Liver (tissue), 9 donors: Measurements from ENCODE around the gene PPARD. TPM values are rescaled to one million over a fixed set of nuclear protein-coding genes. Genes with fewer than 3 reads are reported as not detected.

Experiments used
- DNase-seq: peaks from one replicate; pipeline ENCODE4 v3.0.0-alpha.2; 2017; ENCODE audit warnings: low spot score
- H3K27ac ChIP-seq, 2 donors: one replicate each; pipeline ENCODE4 v1.7.0; 2013; ENCODE audit warnings: inconsistent platforms in 2 of 2, low read length in 2 of 2, control low read depth in 1 of 2, low read depth in 1 of 2, mild to moderate bottlenecking in 1 of 2
- H3K27me3 ChIP-seq, 4 donors: one replicate each; pipeline versions ENCODE4 v1.6.1 to v1.7.0; 2013; ENCODE audit warnings: low read length in 3 of 4, inconsistent platforms in 1 of 4, mild to moderate bottlenecking in 1 of 4, moderate library complexity in 1 of 4; ENCODE audit not compliant: control insufficient read depth in 4 of 4, insufficient read depth in 4 of 4
- H3K36me3 ChIP-seq, 4 donors: one replicate each; pipeline versions ENCODE4 v1.6.1 to v1.7.0; 2013; ENCODE audit warnings: low read length in 3 of 4, mild to moderate bottlenecking in 3 of 4, low read depth in 1 of 4, moderate library complexity in 1 of 4; ENCODE audit not compliant: control insufficient read depth in 4 of 4, insufficient read depth in 3 of 4
- H3K4me1 ChIP-seq, 4 donors: one replicate each; pipeline versions ENCODE4 v1.6.1 to v1.7.0; 2013; ENCODE audit warnings: low read length in 3 of 4, mild to moderate bottlenecking in 3 of 4, moderate library complexity in 1 of 4; ENCODE audit not compliant: control insufficient read depth in 4 of 4, insufficient read depth in 4 of 4
- H3K4me3 ChIP-seq, 3 donors: one replicate each; pipeline versions ENCODE4 v1.6.1 to v1.7.0; 2013; ENCODE audit warnings: low read length in 3 of 3, control low read depth in 1 of 3, low read depth in 1 of 3, mild to moderate bottlenecking in 1 of 3
- H3K9ac ChIP-seq, 2 donors: one replicate each; pipeline ENCODE4 v1.7.0; 2013; ENCODE audit warnings: low read length in 2 of 2, mild to moderate bottlenecking in 2 of 2, moderate library complexity in 2 of 2, control low read depth in 1 of 2, low read depth in 1 of 2
- H3K9me3 ChIP-seq, 4 donors: one replicate each; pipeline versions ENCODE4 v1.6.1 to v1.7.0; 2013; ENCODE audit warnings: low read length in 3 of 4; ENCODE audit not compliant: control insufficient read depth in 4 of 4
- EGR1 ChIP-seq, 2 donors: IDR thresholded peaks; 2 replicates each; pipeline ENCODE4 v1.6.1; 2016 to 2018; ENCODE audit warnings: antibody characterized with exemption in 2 of 2, low read depth in 2 of 2
- FOXA1 ChIP-seq: IDR thresholded peaks from 2 replicates; pipeline ENCODE4 v1.6.1; 2016; ENCODE audit warnings: antibody characterized with exemption
- FOXA2 ChIP-seq: IDR thresholded peaks from 2 replicates; pipeline ENCODE4 v1.6.1; 2016; ENCODE audit warnings: antibody characterized with exemption
- GABPA ChIP-seq, 2 donors: IDR thresholded peaks in 1 of 2; conservative IDR thresholded peaks in 1 of 2; 2 replicates each; pipeline ENCODE4 v1.6.1; 2016; ENCODE audit warnings: antibody characterized with exemption in 2 of 2, mild to moderate bottlenecking in 1 of 2, moderate library complexity in 1 of 2
- HNF4A ChIP-seq, 2 donors: conservative IDR thresholded peaks; 2 replicates each; pipeline ENCODE4 v1.6.1; 2016; ENCODE audit warnings: antibody characterized with exemption in 2 of 2, mild to moderate bottlenecking in 2 of 2
- HNF4G ChIP-seq: IDR thresholded peaks from 2 replicates; pipeline ENCODE4 v1.6.1; 2016; ENCODE audit warnings: antibody characterized with exemption
- JUND ChIP-seq, 2 donors: IDR thresholded peaks; 2 replicates each; pipeline ENCODE4 v1.6.1; 2016; ENCODE audit warnings: antibody characterized with exemption in 2 of 2
- NR2F2 ChIP-seq: IDR thresholded peaks from 2 replicates; pipeline ENCODE4 v1.6.1; 2016; ENCODE audit warnings: antibody characterized with exemption
- RAD21 ChIP-seq, 2 donors: IDR thresholded peaks; 2 replicates each; pipeline ENCODE4 v1.6.1; 2016; ENCODE audit warnings: antibody characterized with exemption in 2 of 2, mild to moderate bottlenecking in 2 of 2
- REST ChIP-seq: IDR thresholded peaks from 2 replicates; pipeline ENCODE4 v1.6.1; 2016; ENCODE audit warnings: antibody characterized with exemption, mild to moderate bottlenecking
- RXRA ChIP-seq, 2 donors: IDR thresholded peaks; 2 replicates each; pipeline ENCODE4 v1.6.1; 2017 to 2018; ENCODE audit warnings: antibody characterized with exemption in 2 of 2, mild to moderate bottlenecking in 1 of 2
- SP1 ChIP-seq: IDR thresholded peaks from 2 replicates; pipeline ENCODE4 v1.6.1; 2018; ENCODE audit warnings: antibody characterized with exemption, mild to moderate bottlenecking
- TAF1 ChIP-seq: conservative IDR thresholded peaks from 2 replicates; pipeline ENCODE4 v1.6.1; 2016; ENCODE audit warnings: antibody characterized with exemption, mild to moderate bottlenecking
- YY1 ChIP-seq: IDR thresholded peaks from 2 replicates; pipeline ENCODE4 v1.6.1; 2016; ENCODE audit warnings: antibody characterized with exemption, mild to moderate bottlenecking
- WGBS: extraction: QIAGEN DNeasy Blood & Tissue Kit; methylation state at CpG from one replicate; pipeline ENCODE4 v1.1.7; 2013; 5-methylcytosine and 5-hydroxymethylcytosine counted together
- polyA plus RNA-seq, 2 donors: library from polyadenylated mRNA; stranded (reverse) in 1 of 2; unstranded in 1 of 2; fragments of 200-250 nt in 1 of 2; fragments of >200 nt in 1 of 2; fragmentation: Nextera tagmentation in 1 of 2; extraction: Ambion mirVana in 1 of 2; gene quantifications; one replicate each; pipeline versions ENCODE4 v1.2.1 to v1.2.3, GENCODE V29; 2013 to 2015
- total RNA-seq, 2 donors: library from RNA; depleted of rRNA; stranded (reverse); fragments of >200 nt; gene quantifications; one replicate each; pipeline ENCODE4 v1.2.3, GENCODE V29; 2014
- TF ChIP-seq, protein P1 (sequence below): IDR thresholded peaks from 2 replicates; pipeline ENCODE4 v1.6.1; 2016; ENCODE audit warnings: antibody characterized with exemption
- TF ChIP-seq, protein P2 (sequence below): IDR thresholded peaks from 2 replicates; pipeline ENCODE4 v1.6.1; 2016; ENCODE audit warnings: antibody characterized with exemption
- TF ChIP-seq, protein P3 (sequence below): IDR thresholded peaks from 2 replicates; pipeline ENCODE4 v1.6.1; 2016; ENCODE audit warnings: antibody characterized with exemption
- TF ChIP-seq, protein P4 (sequence below): fragments of 150-350 bp; IDR thresholded peaks from 2 replicates; pipeline ENCODE4 v1.5.1; 2017; ENCODE audit warnings: improper control_type of control experiment, low read depth, low read length; ENCODE audit not compliant: missing input control
- donor health status: healthy.
- donor health status: healthy.
- donor health status: healthy.
- donor health status: healthy.
- donor health status: healthy.

Gene PPARD
- total and polyA plus RNA-seq, 4 donors = 2.1 to 7.8 (median 5.1) TPM

- TF ChIP-seq JUND (IDR thresholded peaks at IDR 0.05) = no peak
- no peak for TF ChIP-seq RAD21 (IDR thresholded peaks at IDR 0.05)
- TF ChIP-seq, protein P1, sequence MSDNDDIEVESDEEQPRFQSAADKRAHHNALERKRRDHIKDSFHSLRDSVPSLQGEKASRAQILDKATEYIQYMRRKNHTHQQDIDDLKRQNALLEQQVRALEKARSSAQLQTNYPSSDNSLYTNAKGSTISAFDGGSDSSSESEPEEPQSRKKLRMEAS = no peak
- TF ChIP-seq, protein P2, sequence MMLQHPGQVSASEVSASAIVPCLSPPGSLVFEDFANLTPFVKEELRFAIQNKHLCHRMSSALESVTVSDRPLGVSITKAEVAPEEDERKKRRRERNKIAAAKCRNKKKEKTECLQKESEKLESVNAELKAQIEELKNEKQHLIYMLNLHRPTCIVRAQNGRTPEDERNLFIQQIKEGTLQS = no peak
- no peak for TF ChIP-seq REST
- no peak for TF ChIP-seq HNF4A (conservative IDR thresholded peaks at IDR 0.05)
- no peak for TF ChIP-seq TAF1
- TF ChIP-seq HNF4G = no peak
- no peak for TF ChIP-seq FOXA1
- TF ChIP-seq, protein P3, sequence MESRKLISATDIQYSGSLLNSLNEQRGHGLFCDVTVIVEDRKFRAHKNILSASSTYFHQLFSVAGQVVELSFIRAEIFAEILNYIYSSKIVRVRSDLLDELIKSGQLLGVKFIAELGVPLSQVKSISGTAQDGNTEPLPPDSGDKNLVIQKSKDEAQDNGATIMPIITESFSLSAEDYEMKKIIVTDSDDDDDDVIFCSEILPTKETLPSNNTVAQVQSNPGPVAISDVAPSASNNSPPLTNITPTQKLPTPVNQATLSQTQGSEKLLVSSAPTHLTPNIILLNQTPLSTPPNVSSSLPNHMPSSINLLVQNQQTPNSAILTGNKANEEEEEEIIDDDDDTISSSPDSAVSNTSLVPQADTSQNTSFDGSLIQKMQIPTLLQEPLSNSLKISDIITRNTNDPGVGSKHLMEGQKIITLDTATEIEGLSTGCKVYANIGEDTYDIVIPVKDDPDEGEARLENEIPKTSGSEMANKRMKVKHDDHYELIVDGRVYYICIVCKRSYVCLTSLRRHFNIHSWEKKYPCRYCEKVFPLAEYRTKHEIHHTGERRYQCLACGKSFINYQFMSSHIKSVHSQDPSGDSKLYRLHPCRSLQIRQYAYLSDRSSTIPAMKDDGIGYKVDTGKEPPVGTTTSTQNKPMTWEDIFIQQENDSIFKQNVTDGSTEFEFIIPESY = no peak
- no peak for TF ChIP-seq FOXA2
- TF ChIP-seq, protein P4, sequence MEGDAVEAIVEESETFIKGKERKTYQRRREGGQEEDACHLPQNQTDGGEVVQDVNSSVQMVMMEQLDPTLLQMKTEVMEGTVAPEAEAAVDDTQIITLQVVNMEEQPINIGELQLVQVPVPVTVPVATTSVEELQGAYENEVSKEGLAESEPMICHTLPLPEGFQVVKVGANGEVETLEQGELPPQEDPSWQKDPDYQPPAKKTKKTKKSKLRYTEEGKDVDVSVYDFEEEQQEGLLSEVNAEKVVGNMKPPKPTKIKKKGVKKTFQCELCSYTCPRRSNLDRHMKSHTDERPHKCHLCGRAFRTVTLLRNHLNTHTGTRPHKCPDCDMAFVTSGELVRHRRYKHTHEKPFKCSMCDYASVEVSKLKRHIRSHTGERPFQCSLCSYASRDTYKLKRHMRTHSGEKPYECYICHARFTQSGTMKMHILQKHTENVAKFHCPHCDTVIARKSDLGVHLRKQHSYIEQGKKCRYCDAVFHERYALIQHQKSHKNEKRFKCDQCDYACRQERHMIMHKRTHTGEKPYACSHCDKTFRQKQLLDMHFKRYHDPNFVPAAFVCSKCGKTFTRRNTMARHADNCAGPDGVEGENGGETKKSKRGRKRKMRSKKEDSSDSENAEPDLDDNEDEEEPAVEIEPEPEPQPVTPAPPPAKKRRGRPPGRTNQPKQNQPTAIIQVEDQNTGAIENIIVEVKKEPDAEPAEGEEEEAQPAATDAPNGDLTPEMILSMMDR = no peak
- no peak for TF ChIP-seq RXRA (IDR thresholded peaks at IDR 0.05)
- TF ChIP-seq YY1 = no peak
- no peak for TF ChIP-seq NR2F2
- TF ChIP-seq SP1 = no peak
- TF ChIP-seq GABPA (IDR thresholded peaks at IDR 0.05 in 1 of 2, conservative IDR thresholded peaks at IDR 0.05 in 1 of 2) = no peak
- no peak for TF ChIP-seq EGR1 (IDR thresholded peaks at IDR 0.05; ENCODE audit: low read depth in 2 of 2)
- Histone ChIP-seq H3K27ac (peak overlapping the region in 1 of 2 donors; percentile 72), H3K36me3 (peaks cover 4 to 10% (median 8%) of the 10 kb centered on the region in 4 donors), H3K4me3 (no peak overlapping the region), H3K9ac (no peak overlapping the region), H3K27me3 (no peaks in the 10 kb centered on the region), H3K9me3 (peaks cover 0 to 2% (median 0%) of the 10 kb centered on the region in 4 donors), H3K4me1 (peaks cover 5 to 22% (median 14%) of the 10 kb centered on the region in 4 donors)
- WGBS = 83% methylated on average over 9 of the region's 9 CpGs
- DNase-seq = no peak
Measured at GRCh38 chr6:35427851-35428321, 85.5 kb downstream of the PPARD start.
